ENCODE measurements around the gene ADAMTS6.

The ADAMTS6 gene

GRCh38 chr5:65100911-65101631 lies 380.6 kb downstream of the ADAMTS6 start:
- DNase-seq = no peak
